Measurements from ENCODE around the gene TNFSF12.

- TF ChIP-seq, protein P1, sequence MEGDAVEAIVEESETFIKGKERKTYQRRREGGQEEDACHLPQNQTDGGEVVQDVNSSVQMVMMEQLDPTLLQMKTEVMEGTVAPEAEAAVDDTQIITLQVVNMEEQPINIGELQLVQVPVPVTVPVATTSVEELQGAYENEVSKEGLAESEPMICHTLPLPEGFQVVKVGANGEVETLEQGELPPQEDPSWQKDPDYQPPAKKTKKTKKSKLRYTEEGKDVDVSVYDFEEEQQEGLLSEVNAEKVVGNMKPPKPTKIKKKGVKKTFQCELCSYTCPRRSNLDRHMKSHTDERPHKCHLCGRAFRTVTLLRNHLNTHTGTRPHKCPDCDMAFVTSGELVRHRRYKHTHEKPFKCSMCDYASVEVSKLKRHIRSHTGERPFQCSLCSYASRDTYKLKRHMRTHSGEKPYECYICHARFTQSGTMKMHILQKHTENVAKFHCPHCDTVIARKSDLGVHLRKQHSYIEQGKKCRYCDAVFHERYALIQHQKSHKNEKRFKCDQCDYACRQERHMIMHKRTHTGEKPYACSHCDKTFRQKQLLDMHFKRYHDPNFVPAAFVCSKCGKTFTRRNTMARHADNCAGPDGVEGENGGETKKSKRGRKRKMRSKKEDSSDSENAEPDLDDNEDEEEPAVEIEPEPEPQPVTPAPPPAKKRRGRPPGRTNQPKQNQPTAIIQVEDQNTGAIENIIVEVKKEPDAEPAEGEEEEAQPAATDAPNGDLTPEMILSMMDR (IDR thresholded peaks at IDR 0.05), result no peak
- TF ChIP-seq POLR2A (IDR thresholded peaks at IDR 0.05), result no peak
These were observed 7.7 kb upstream of the TNFSF12 start for GRCh38 chr17:7541074-7541621.

Measured in suprapubic skin (tissue), 3 donors.